Measurements from ENCODE around the gene MYOZ1. TPM values are rescaled to one million over a fixed set of nuclear protein-coding genes. Genes with fewer than 3 reads are reported as not detected.

MYOZ1 gene
- total RNA-seq, 1 experiment from 2014 or later, result 0.26 TPM

GRCh38 chr10:73591935-73592699, 49.2 kb downstream of the MYOZ1 start:
- peak; percentile 75 to 82 for DNase-seq
- peak overlapping the region; percentile 33 for H3K4me3 ChIP-seq
- peak overlapping the region; percentile 63 for H3K27ac ChIP-seq
- no peaks in the 10 kb centered on the region for H3K9me3 ChIP-seq (replicated peaks)
- no peaks in the 10 kb centered on the region for H3K27me3 ChIP-seq
- H3K36me3 ChIP-seq, result no peaks in the 10 kb centered on the region
- H3K4me1 ChIP-seq, result peaks cover 5% of the 10 kb centered on the region; the same call in 1 of the 2 replicates

GRCh38 chr10:73590881-73591799, 50.1 kb downstream of the MYOZ1 start, which contains the start of gene USP54:
Gene USP54 (minus strand): TSS chr10:73591342. CDS start chr10:73575658, 15,684 bp downstream.
- peak; percentile 68 to 83 for DNase-seq
- peak within 1 kb of the TSS; percentile 63 for H3K27ac ChIP-seq
- H3K27me3 ChIP-seq, result no peaks in the 10 kb centered on the region
- H3K4me1 ChIP-seq, result peaks cover 5% of the 10 kb centered on the region; the same call in 1 of the 2 replicates
- no peaks in the 10 kb centered on the region for H3K9me3 ChIP-seq (replicated peaks)
- peak within 1 kb of the TSS; percentile 33 for H3K4me3 ChIP-seq
- no peaks in the 10 kb centered on the region for H3K36me3 ChIP-seq

- Histone ChIP-seq H3K4me3 (no peak overlapping the region), H3K4me1 (peaks cover 7% of the 10 kb centered on the region; the same call in 1 of the 2 replicates), H3K36me3 (no peaks in the 10 kb centered on the region), H3K27me3 (no peaks in the 10 kb centered on the region), H3K9me3 (replicated peaks) (no peaks in the 10 kb centered on the region; the same call in 1 of the 2 replicates), H3K27ac (no peak overlapping the region)
- no peak for DNase-seq
These were observed 51.6 kb downstream of the MYOZ1 start for GRCh38 chr10:73589563-73590126.

- no peaks in the 10 kb centered on the region for H3K36me3 ChIP-seq
- DNase-seq, result no peak
- H3K27ac ChIP-seq, result no peak overlapping the region
These were observed 52.6 kb downstream of the MYOZ1 start for GRCh38 chr10:73588656-73589055.

GRCh38 chr10:73586583-73586984, 54.7 kb downstream of the MYOZ1 start:
- Histone ChIP-seq H3K27ac (no peak overlapping the region), H3K9me3 (replicated peaks) (no peaks in the 10 kb centered on the region; the same call in 1 of the 2 replicates), H3K36me3 (no peaks in the 10 kb centered on the region), H3K27me3 (no peaks in the 10 kb centered on the region), H3K4me3 (no peak overlapping the region), H3K4me1 (peaks cover 3% of the 10 kb centered on the region; the same call in 1 of the 2 replicates)
- DNase-seq, result no peak

More at GRCh38 chr10:73588656-73589055, 52.6 kb downstream of the MYOZ1 start:
- no peaks in the 10 kb centered on the region for H3K27me3 ChIP-seq
- no peak overlapping the region for H3K4me3 ChIP-seq
- H3K4me1 ChIP-seq, result peaks cover 7% of the 10 kb centered on the region; the same call in 1 of the 2 replicates
- H3K9me3 ChIP-seq (replicated peaks), result no peaks in the 10 kb centered on the region; the same call in 1 of the 2 replicates

- Histone ChIP-seq H3K27ac (no peak overlapping the region), H3K9me3 (replicated peaks) (no peaks in the 10 kb centered on the region; the same call in 1 of the 2 replicates), H3K36me3 (no peaks in the 10 kb centered on the region), H3K27me3 (no peaks in the 10 kb centered on the region), H3K4me3 (no peak overlapping the region), H3K4me1 (peaks cover 3% of the 10 kb centered on the region; the same call in 1 of the 2 replicates)
- no peak for DNase-seq
These were observed 55.9 kb downstream of the MYOZ1 start for GRCh38 chr10:73585327-73585726.

GRCh38 chr10:73584737-73585136, 56.5 kb downstream of the MYOZ1 start:
- peak; percentile 16 to 40 for DNase-seq
- no peaks in the 10 kb centered on the region for H3K27me3 ChIP-seq
- no peaks in the 10 kb centered on the region; the same call in 1 of the 2 replicates for H3K9me3 ChIP-seq (replicated peaks)
- no peak overlapping the region for H3K27ac ChIP-seq
- no peaks in the 10 kb centered on the region for H3K36me3 ChIP-seq
- H3K4me1 ChIP-seq, result peaks cover 3% of the 10 kb centered on the region; the same call in 1 of the 2 replicates
- H3K4me3 ChIP-seq, result no peak overlapping the region

GRCh38 chr10:73581918-73582317, 59.4 kb downstream of the MYOZ1 start:
- no peak for DNase-seq
- Histone ChIP-seq H3K36me3 (no peaks in the 10 kb centered on the region), H3K9me3 (replicated peaks) (no peaks in the 10 kb centered on the region; the same call in 1 of the 2 replicates), H3K4me1 (peaks cover 3% of the 10 kb centered on the region; the same call in 1 of the 2 replicates), H3K27ac (no peak overlapping the region), H3K27me3 (no peaks in the 10 kb centered on the region), H3K4me3 (no peak overlapping the region)

Other genes with a start within 250 kb of the MYOZ1 start
- 52.2 and 55.7 TPM in 2 replicates for gene ANXA7, start 227.4 kb downstream of the MYOZ1 start, total RNA-seq (2014; rRNA removed; shearing (Covaris generic))
- gene MSS51, start 207.9 kb downstream of the MYOZ1 start, total RNA-seq (2014; rRNA removed; shearing (Covaris generic)), result 0.66 and 1.2 TPM in 2 replicates
- gene PPP3CB, start 145.4 kb downstream of the MYOZ1 start, total RNA-seq (2014; rRNA removed; shearing (Covaris generic)), result 32.1 and 41.3 TPM in 2 replicates
- gene USP54, start 50.1 kb downstream of the MYOZ1 start, total RNA-seq (2014; rRNA removed; shearing (Covaris generic)), result 27.0 and 29.9 TPM in 2 replicates
- 1.8 and 2.1 TPM in 2 replicates for gene SYNPO2L, start 14.6 kb upstream of the MYOZ1 start, total RNA-seq (2014; rRNA removed; shearing (Covaris generic))
- 2.2 and 2.7 TPM in 2 replicates for gene AGAP5, start 56.6 kb upstream of the MYOZ1 start, total RNA-seq (2014; rRNA removed; shearing (Covaris generic))
- gene SEC24C, start 102.9 kb upstream of the MYOZ1 start, total RNA-seq (2014; rRNA removed; shearing (Covaris generic)), result 89.4 and 92.2 TPM in 2 replicates
- gene CHCHD1, start 140.6 kb upstream of the MYOZ1 start, total RNA-seq (2014; rRNA removed; shearing (Covaris generic)), result 78.2 and 79.1 TPM in 2 replicates
- gene ZSWIM8, start 144.1 kb upstream of the MYOZ1 start, total RNA-seq (2014; rRNA removed; shearing (Covaris generic)), result 36.5 and 41.1 TPM in 2 replicates
- gene NDST2, start 170.1 kb upstream of the MYOZ1 start, total RNA-seq (2014; rRNA removed; shearing (Covaris generic)), result 19.6 and 24.5 TPM in 2 replicates
- gene CAMK2G, start 233.1 kb upstream of the MYOZ1 start, total RNA-seq (2014; rRNA removed; shearing (Covaris generic)), result 25.2 and 30.2 TPM in 2 replicates